ENCODE results near the gene HOXC6.

HOXC6 gene

GRCh38 chr12:53990311-53991076 is 37.7 kb upstream of the HOXC6 start:
- no peak for DNase-seq (ENCODE audit: low read depth in 2 of 2)

- DNase-seq (ENCODE audit: low read depth in 2 of 2) = no peak
Measured at GRCh38 chr12:53991077-53991460, 37.2 kb upstream of the HOXC6 start.

GRCh38 chr12:53992377-53992889 is 35.8 kb upstream of the HOXC6 start:
- no peak for DNase-seq (ENCODE audit: low read depth in 2 of 2)

GRCh38 chr12:53993162-53994008 is 34.9 kb upstream of the HOXC6 start:
- no peak for DNase-seq (ENCODE audit: low read depth in 2 of 2)

- no peak for DNase-seq (ENCODE audit: low read depth in 2 of 2)
Measured at GRCh38 chr12:53994009-53994263, 34.3 kb upstream of the HOXC6 start.

- DNase-seq (ENCODE audit: low read depth in 2 of 2) = no peak
Measured at GRCh38 chr12:53994264-53995001, 33.8 kb upstream of the HOXC6 start.

- no peak for DNase-seq (ENCODE audit: low read depth in 2 of 2)
Measured at GRCh38 chr12:53995002-53995377, 33.2 kb upstream of the HOXC6 start.

GRCh38 chr12:53995378-53996239 is 32.6 kb upstream of the HOXC6 start:
- no peak for DNase-seq (ENCODE audit: low read depth in 2 of 2)

- no peak for DNase-seq (ENCODE audit: low read depth in 2 of 2)
Measured at GRCh38 chr12:53996240-53997203, 31.7 kb upstream of the HOXC6 start.

- DNase-seq (ENCODE audit: low read depth in 2 of 2) = no peak
Measured at GRCh38 chr12:53997204-53998109, 30.8 kb upstream of the HOXC6 start.

- no peak for DNase-seq (ENCODE audit: low read depth in 2 of 2)
Measured at GRCh38 chr12:53998110-53998899, 29.9 kb upstream of the HOXC6 start.

GRCh38 chr12:53998900-53999236 is 29.4 kb upstream of the HOXC6 start:
- DNase-seq (ENCODE audit: low read depth in 2 of 2) = no peak

GRCh38 chr12:53999559-54000115 is 28.6 kb upstream of the HOXC6 start:
- DNase-seq (ENCODE audit: low read depth in 2 of 2) = no peak

GRCh38 chr12:54000116-54001114 is 27.8 kb upstream of the HOXC6 start, which contains the start of gene HOXC9:
HOXC9 (plus strand) TSS chr12:54000161; CDS start chr12:54000189, 28 bp downstream.
- DNase-seq (ENCODE audit: low read depth in 2 of 2) = no peak

- no peak for DNase-seq (ENCODE audit: low read depth in 2 of 2)
Measured at GRCh38 chr12:54001283-54002187, 26.7 kb upstream of the HOXC6 start.

Measured in stimulated activated CD4-positive, alpha-beta T cell treated with anti-CD3 and anti-CD28 coated beads, Interleukin-12 subunit alpha, Interleukin-12 subunit beta, amount 100 ng/mL, for 24 hours (primary cell).